Stimulated activated CD4-positive, alpha-beta T cell treated with anti-CD3 and anti-CD28 coated beads, Interleukin-2, amount 100 ng/mL, for 4 hours (primary cell): ENCODE measurements around the gene TMEM9.

Source experiments
- DNase-seq: peaks from one replicate; pipeline ENCODE4 v3.0.0-alpha.2; 2020; ENCODE audit warnings: low read depth

TMEM9 gene

DNA sequence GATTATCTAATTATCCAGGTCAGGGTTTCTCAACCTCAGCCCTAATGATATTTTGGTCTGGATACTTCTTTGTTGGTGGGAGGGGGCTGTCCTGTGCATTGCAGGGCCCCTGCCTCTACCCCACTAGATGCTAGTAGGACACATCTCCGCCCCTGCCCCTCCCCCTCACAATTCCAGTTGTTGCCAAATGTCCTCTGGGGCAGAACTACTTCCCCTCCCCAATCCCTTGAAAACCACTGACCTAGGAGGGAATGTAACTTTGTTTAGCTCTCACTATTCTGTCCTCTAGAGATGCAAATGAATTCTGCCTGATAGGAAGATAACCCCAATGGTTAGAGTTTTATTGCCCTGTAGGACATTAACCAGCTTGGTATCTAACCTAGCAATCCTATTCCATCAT, 50.1 kb downstream of the TMEM9 start:
- DNase-seq, result no peak

DNA sequence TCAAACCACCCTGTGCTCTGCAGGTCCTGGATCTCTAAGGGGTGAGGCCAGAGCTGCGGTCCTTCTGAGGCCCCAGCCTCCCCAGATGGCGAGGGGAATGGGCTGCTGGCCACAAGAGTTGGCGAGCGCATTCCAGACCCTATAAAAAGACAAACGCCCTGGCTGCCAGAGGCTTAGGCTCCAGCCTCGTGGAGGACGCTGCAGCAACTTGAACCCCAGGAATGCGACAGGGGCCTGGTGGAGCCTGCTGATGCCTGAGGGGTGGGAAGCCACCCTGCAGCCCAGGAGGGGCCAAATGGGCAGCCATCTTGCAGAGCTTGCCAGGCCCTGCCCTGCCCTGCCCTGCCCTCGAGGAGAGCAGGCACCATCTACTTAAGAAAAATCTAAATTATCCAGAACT, 50.6 kb downstream of the TMEM9 start:
- DNase-seq, result no peak

DNA sequence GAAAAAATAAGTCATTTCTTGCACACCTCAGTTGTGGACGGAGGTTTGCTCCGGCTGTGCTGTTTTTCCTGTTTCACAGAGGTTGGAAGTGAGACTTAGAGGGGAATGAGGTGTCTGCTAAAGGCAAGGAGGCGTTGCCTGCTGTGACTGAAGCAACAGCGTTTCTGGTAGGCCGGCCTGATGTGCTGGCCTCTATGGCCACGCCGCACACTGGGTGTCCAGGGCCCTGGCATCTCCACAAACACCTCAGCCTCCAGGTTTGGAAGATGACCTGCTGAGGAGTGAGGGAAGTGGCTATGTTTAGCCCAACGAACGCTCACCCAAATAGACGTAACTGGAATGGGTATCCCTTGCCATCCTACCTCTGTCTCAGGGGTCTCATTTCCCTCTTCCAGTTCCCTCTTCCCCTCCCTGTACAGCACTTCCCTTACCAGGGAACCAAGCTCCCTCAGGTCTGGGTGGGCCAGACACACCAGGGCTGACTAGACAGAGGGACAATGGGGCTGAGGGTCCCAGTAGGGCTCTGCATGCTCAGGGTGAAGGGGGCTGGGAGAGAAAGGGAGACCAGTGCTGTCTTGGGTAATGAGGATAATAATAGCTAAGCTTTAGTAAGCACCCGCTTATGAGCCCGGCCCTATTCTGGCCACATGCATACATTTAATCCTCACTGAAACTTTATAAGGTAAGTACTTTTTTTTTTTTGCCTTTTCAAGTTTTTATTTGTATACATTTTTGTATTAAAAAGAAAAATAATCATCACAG, 53.9 kb downstream of the TMEM9 start:
- no peak for DNase-seq

DNA sequence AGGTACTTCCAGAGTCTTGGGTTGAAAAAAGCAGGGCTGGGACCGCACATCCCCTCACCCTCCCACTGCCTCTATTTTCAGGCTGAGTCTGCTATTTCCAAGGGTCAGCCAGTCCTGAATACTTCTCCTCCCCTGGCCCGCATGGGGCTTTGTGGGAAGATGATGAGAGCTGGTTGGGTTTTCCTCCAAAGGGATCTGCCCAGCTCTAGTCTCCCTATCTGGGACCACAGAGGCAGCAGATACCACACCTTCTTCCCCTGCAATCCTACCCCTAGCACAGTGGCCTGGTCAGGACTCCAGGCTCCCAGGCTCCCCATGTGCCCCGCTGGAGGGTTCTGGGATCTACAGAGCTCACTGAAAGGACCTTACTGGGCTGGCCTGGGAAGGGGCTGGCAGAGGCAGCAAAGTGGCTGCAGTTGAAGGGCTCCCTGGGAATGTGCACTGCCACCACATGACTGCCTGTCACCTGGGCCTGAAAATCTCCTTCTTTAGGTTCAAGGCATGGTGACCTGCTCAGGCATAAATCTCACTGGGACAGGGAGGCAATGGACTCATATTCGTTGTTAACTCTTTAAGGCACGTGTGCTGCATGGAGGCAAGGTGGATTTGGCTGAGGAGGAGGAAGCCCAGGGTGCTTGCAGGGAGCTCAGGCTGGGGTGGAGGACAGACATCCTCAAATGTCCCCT, 55.1 kb downstream of the TMEM9 start:
- DNase-seq, result no peak

DNA sequence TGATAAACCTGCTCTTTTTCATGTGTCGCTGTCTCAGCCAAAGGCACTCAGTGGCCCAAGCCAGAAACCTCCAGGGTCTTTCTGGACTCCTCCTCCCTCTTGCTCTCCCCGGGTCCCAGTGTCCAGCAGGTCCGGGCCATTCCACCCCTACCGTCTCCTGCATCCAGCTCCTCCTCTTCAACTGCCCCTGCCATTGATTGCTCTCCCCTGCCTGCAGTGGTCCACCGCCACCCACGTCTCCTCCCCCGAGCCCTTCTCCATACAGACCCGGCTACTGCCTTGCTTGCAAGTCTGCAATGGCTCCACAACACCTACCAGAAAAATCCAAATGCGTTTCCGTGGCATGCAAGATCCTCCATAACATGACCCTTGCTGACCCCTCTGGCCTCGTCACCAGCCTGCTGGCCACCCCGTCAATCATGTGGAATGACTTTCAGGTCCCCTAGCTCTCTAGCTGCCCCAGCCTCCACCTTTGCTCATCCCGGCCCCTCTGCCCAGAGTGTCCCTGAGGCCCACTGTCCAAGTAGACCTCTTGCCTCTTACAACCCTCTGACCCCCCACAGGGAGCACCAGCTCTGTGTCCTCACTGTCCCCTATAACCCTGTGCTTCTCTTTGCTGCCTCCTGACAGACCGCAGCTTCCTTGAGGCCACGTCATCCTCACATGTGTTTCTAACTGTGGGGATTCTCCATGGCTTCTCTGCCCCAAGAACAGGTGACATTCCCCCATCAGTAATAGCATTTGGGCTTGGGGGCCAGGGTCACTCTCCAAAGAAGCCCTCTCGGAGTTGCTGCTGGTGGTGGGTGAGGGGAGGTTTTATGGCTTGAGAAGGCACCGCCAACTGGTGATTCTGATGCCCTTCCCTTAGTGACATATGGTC, 57.1 kb downstream of the TMEM9 start:
- DNase-seq, result no peak

DNA sequence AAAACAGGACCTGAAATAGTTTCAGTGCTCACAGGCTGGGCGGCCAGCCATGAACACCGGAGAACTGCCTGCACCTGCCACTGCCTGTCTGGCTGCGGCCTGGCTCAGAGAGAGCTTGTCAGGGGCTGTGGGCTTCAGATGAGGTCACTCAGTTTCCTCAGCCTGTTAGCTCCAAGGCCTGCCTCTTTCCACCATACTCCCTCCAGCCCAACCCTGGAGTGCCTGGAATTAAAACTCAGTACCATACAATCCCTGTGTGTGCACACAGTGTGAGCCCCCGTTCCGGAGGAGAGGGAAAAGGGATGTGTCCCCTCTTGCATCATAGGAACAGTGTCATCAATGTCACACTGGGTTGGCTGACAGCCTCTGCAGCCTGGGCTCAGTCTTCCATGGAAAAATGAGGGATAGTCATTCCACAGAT, 58.2 kb downstream of the TMEM9 start:
- DNase-seq, result no peak

DNA sequence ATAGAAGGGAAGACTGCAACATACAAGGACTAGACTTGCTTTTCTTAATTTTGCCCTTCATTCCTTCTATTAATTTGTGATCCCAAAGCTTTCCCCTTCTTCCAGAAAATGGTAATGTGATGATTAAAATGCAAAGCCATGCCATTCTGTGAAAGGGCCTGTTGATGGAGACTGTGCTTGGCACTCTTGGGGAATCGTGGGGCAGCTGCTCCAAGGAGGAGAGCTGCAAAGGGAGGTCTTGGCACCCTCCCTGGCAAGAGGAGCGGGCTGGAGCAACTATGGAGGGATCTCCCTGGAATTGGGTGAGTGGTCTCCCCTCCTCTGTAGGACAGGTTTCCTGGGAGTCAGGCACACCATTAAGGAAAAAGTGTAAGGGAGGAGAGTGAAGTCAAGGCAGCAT, 58.7 kb downstream of the TMEM9 start:
- no peak for DNase-seq

DNA sequence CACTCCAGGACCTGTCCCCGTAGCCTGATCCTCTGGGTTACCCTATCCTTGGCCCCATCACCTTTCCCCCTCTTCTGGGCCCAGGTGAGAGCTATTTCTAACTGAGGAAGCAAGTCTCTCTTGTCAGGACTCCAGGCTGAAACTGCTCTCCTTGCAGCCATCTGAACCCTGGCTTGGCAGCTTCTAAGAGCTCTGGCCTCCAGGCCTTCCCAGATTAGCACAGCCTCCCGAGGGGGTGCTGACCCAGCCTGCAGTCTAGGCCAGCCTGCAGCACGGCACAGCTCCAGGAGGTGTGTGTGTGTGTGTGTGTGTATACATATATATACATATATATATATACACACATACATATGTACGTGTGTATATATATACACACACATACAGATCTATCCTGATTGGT, 59.4 kb downstream of the TMEM9 start:
- no peak for DNase-seq

DNA sequence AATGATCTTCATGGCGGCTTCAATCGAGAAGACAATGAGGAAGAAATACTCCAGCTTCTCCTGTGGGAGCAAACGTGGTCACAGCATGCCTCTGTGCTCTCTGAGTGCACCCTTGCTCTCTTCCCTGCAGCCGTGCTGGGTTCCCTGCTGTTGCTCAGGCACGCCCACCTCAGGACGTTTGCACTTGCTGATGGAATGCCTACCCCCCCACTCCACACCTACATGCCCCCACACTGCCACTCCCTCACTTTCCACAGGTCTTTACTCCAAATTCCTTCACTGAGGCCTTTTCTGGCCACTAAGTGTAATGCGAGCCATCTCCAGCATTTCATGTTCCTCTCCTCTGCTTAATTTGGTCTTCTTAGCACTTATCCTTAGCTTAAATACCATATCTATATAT, 60.3 kb downstream of the TMEM9 start:
- no peak for DNase-seq

DNA sequence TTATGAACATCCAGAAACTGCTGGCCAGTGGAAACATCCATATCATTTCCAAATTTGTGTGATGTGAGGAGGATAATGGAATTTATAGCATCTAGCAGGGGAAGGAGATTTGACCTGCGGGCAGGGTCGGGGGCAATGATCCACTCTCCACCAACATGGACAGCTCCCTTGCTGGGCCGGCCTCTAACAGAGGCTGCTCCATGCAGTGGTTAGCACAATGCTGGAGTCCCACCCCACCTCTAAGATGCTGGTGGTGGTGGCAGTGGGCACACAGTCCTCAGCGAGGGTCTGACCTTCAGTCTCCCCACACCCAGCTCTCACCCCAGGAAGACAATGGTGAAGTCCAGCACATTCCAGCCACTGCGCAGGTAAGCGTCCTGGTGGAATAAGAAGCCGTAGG, 60.7 kb downstream of the TMEM9 start:
- no peak for DNase-seq

DNA sequence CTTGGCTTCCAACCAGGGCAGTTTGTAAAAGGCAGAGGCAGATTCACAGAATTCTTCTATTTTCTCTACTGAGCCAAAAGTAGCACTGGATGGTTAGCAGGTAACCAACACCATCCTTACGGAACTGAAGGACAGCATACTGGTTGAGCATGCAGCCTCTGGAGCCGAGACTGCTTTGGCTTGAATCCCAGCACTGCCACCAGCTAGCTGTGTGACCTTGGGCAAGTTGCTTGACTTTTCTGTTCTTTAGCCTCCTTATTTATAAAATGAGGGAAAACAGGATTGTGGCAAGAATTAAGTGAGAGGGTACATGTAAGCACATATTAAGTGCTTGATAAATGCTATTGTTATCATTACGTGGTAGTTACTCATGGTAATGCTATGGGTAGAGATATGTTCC, 61.5 kb downstream of the TMEM9 start:
- DNase-seq, result no peak

DNA sequence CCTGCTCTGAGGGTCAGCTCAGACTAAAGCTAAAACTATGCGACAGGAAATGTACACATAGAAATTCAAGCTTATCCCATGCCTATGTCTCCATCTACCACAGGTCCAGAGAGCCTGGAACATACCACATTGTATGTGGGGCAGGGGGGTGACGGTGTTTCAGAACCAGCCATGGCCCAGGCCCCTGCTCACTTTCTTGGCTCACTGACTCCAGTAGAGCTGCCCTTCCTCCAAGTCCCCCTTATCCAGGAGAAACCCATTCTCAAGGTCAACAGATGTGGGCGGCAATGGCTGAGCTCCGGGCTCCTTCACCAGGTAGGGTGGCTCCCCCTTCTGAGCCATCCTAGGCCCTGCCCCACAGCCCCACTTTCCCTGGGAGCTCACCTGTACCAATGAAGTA, 63.0 kb downstream of the TMEM9 start:
- DNase-seq, result no peak

DNA sequence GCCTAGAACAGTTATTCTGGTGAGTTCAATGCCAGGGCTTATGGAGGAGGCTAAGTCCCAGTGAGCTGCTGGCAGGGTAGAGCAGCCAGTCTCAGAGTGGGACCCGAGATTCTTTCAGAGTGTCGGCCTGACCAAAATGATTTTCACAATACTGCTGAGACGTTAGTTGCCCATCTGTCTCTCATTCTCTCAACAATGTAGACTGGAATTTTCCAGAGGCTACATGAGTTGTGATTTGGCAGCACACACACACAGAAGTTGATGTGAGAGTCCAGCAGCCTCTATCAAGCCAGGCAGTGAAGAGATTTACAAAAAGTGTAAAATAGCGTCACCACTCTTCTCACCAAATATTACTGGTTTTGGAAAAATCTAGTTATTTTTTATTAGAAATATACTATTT, 63.7 kb downstream of the TMEM9 start:
- DNase-seq, result no peak

DNA sequence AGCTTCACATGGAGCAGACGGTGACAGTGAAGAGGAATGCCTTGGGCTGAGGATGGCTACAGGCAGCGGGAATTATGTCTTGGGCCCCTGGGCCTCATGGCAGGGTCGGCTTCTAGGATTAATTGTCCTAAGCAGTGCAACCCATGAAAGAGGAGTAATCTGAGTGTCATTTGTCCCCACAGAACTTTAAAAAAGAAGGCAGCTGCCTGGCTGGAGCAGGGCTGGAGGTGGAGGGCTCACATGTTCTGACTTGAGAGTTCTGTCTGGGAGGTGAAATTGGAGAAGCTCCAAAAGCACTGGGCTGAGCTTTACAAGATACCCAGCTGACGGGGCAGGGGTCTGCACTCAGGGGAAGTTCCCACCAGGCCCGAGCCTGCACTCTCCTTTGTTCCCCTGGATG, 64.7 kb downstream of the TMEM9 start:
- no peak for DNase-seq

DNA sequence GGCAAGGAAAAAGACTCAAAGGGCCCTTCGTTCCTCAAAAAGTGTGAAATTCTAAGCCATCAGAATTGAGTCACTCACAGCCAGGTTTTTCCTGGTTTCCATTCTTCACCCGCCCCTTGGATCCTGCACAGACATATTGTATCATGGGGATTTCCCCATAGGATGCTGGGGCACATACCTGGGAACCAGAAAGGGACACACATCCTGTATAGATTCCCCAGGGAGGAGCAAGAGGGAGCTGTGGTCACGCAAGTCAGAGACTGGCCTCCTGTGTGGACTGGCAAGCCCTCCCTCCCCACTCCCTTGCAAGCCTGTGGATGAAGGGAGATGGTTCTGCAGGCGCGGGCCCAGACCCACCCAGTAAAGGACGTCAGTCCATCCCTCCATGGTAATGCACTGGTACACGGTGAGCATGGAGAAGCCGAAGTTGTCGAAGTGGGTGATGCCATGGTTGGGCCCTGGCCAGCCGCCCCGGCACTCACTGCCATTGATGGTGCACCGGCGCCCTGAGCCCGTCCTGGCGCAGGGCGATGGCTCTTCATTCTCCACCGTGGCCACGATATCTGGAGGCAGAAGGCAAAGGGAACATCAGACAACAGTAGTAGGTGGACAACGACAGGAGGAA, 65.3 kb downstream of the TMEM9 start:
- DNase-seq, result no peak

DNA sequence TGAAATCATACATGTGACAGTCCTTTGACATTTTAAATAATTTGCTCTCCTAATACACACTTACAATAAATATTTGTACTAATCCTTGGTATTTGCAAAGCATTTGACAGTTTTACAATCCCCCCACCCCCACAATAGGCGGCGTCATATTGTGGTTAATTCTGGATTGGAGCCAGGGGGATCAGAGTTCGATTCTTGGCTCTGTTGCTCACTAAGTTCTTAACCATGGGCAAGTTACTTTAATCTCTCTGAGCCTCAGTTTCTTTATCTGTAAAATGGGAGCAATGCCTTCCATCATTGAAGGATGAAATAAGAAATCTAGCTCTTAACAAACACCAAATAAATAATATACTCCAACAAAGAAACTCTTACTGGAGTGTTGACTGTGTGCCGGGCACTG, 65.9 kb downstream of the TMEM9 start:
- DNase-seq, result no peak

DNA sequence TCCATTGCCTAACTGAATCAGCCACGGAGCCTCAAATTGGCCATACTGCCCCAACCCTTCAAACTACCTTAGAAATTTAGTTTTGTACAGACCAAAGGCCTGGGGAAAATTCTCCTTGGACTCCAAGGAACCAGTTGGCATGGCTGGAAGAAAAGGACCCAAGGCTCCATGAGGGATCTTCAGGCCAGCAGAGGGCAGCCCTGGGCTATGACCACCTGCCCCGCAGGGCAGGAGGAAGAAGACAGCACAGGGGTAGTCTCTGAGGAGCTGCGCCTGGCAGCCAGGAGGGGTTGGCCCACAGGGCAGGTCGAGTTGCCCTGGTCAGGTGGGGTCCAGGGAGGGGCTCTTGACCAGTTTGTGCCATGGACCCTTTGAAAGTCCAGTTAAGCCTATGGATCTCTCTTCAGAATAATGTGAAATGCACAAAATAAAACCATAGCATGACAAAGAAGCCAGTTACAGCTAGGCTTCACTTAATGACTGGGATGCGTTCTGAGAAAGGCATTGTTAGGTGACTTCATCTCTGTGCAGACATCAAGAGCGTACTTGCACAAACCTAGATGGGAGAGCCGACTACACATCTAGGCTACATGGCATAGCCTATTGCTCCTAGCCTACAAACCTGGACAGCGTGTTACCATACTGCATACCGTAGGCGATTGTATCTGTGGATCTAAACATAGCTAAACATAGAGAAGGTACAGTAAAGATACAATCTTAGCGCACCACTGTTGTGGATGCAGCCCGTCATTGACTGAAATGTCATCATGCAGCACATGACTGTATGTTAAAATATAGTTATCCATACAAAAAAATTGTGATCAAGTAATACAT, 68.2 kb downstream of the TMEM9 start:
- peak; percentile 3 for DNase-seq
